ENCODE results near the gene VPS9D1.
"Not testable (repeated sequence)": the region's sequence is repeated elsewhere in the genome, so short reads cannot be mapped to it uniquely, and the experiment has no call there.

The VPS9D1 gene

GRCh38 chr16:89668790-89669158, 51.9 kb downstream of the VPS9D1 start:
- no peak for DNase-seq

- no peak for DNase-seq
Observed at GRCh38 chr16:89667633-89668032, 53.1 kb downstream of the VPS9D1 start.

- peak in 18 of 58 donors; percentile 2 to 66 (median 29) for DNase-seq
Observed at GRCh38 chr16:89667000-89667399, 53.7 kb downstream of the VPS9D1 start.

- DNase-seq = not testable (repeated sequence)
Observed at GRCh38 chr16:89664238-89664637, 56.5 kb downstream of the VPS9D1 start.

- DNase-seq = no peak
Observed at GRCh38 chr16:89661215-89661614, 59.5 kb downstream of the VPS9D1 start.

GRCh38 chr16:89660146-89660545, 60.6 kb downstream of the VPS9D1 start:
- DNase-seq = peak in 1 of 58 donors; percentile 12

- DNase-seq = no peak
Observed at GRCh38 chr16:89658221-89658879, 62.3 kb downstream of the VPS9D1 start.

- peak in 57 of 58 donors; percentile 60 to 92 (median 83) for DNase-seq
Observed at GRCh38 chr16:89657442-89658220, 63.1 kb downstream of the VPS9D1 start, which contains the start of the genes CHMP1A and SPATA33. TSS of gene CHMP1A (minus strand) at chr16:89657708. CDS start at chr16:89657588, 120 bp downstream. TSS of gene SPATA33 (plus strand) at chr16:89657836. CDS start at chr16:89657912, 76 bp downstream.
